Endodermal cell (in vitro differentiated cells): Measurements from ENCODE around the gene PDHX. TPM values are rescaled to one million over a fixed set of nuclear protein-coding genes. Genes with fewer than 3 reads are reported as not detected.

Source experiments
- DNase-seq: peaks from one replicate; pipeline ENCODE4 v3.0.0-alpha.2; 2017
- H3K27ac ChIP-seq: 2 replicates; pipeline ENCODE4 v1.5.1; 2013; ENCODE audit warnings: mild to moderate bottlenecking, low read depth, low read length, moderate library complexity
- H3K27me3 ChIP-seq: 2 replicates; pipeline ENCODE4 v1.6.1; 2013; ENCODE audit warnings: mild to moderate bottlenecking, low read length, moderate library complexity; ENCODE audit not compliant: insufficient read depth, control insufficient read depth, poor library complexity, severe bottlenecking
- H3K36me3 ChIP-seq: 2 replicates; pipeline ENCODE4 v1.7.0; 2013; ENCODE audit warnings: mild to moderate bottlenecking, low read length, moderate library complexity; ENCODE audit not compliant: control insufficient read depth, insufficient read depth
- H3K4me1 ChIP-seq: one replicate; pipeline ENCODE4 v1.7.0; 2013; ENCODE audit warnings: low read length; ENCODE audit not compliant: control insufficient read depth, insufficient read depth
- H3K4me3 ChIP-seq: 2 replicates; pipeline ENCODE4 v1.5.1; 2013; ENCODE audit warnings: mild to moderate bottlenecking, low read length, moderate library complexity
- H3K9ac ChIP-seq: 2 replicates; pipeline ENCODE4 v1.6.1; 2013; ENCODE audit warnings: mild to moderate bottlenecking, low read length, moderate library complexity; ENCODE audit not compliant: poor library complexity, severe bottlenecking; ENCODE audit errors: extremely low read depth
- H3K9me3 ChIP-seq: 2 replicates; pipeline ENCODE4 v1.6.1; 2013; ENCODE audit warnings: mild to moderate bottlenecking, low read length, moderate library complexity; ENCODE audit not compliant: control insufficient read depth
- H3K27ac Mint-ChIP-seq: 2 replicates; pipeline ENCODE4 v1.8.0; 2020; ENCODE audit warnings: mixed read lengths
- H3K27me3 Mint-ChIP-seq: 2 replicates; pipeline ENCODE4 v1.8.0; 2021; ENCODE audit warnings: mild to moderate bottlenecking, mixed read lengths; ENCODE audit not compliant: insufficient read depth
- H3K36me3 Mint-ChIP-seq: 2 replicates; pipeline ENCODE4 v1.8.0; 2020; ENCODE audit warnings: low read depth, mixed read lengths
- H3K4me1 Mint-ChIP-seq: 2 replicates; pipeline ENCODE4 v1.8.0; 2020; ENCODE audit warnings: mixed read lengths
- H3K4me3 Mint-ChIP-seq: 2 replicates; pipeline ENCODE4 v1.8.0; 2020; ENCODE audit warnings: mild to moderate bottlenecking, moderate library complexity, mixed read lengths
- H3K9me3 Mint-ChIP-seq: 2 replicates; pipeline ENCODE4 v1.8.0; 2020; ENCODE audit warnings: mild to moderate bottlenecking, mixed read lengths
- CTCF ChIP-seq: fragments of 200-600 bp; sonication (generic); conservative IDR thresholded peaks from 2 replicates; pipeline ENCODE4 v1.5.0; 2021; ENCODE audit warnings: antibody characterized with exemption, mild to moderate bottlenecking
- WGBS, 2 experiments: methylation state at CpG; one replicate each; pipeline versions ENCODE4 v1.1.5 to v1.1.7; 2013; ENCODE audit warnings: missing lambda C conversion rate in 2 of 2, mixed read lengths in 1 of 2; ENCODE audit not compliant: insufficient coverage in 1 of 2, insufficient read length in 1 of 2; 5-methylcytosine and 5-hydroxymethylcytosine counted together
- total RNA-seq, 2 donors: library from RNA; stranded (reverse); fragmentation: NEBNext Ultra II Directional in 1 of 2; extraction: Animal tissue kit (Norgen Biotek cat#: 25700) in 1 of 2; gene quantifications; 2 replicates in 1 of 2; 3 replicates in 1 of 2; pipeline ENCODE4 v1.2.1, GENCODE V29; 2021

Gene PDHX
- total RNA-seq, 2 donors from 2014 or later = 42.0 to 48.6 TPM

- Mint-ChIP-seq H3K27ac (no peak overlapping the region), H3K4me1 (peaks cover 44% of the 10 kb centered on the region), H3K27me3 (no peaks in the 10 kb centered on the region), H3K36me3 (no peaks in the 10 kb centered on the region), H3K9me3 (no peaks in the 10 kb centered on the region), H3K4me3 (no peak overlapping the region)
- no peak overlapping the region for H3K27ac ChIP-seq
- H3K27me3 ChIP-seq = no peaks in the 10 kb centered on the region
- no peak overlapping the region for H3K4me3 ChIP-seq
- H3K9ac ChIP-seq = no peak overlapping the region
- DNase-seq = no peak
- H3K36me3 ChIP-seq = no peaks in the 10 kb centered on the region
- TF ChIP-seq CTCF = no peak
- WGBS, 2 experiments = 90 to 100% methylated on average over 3 to 6 of the region's 6 CpGs
- H3K9me3 ChIP-seq = no peaks in the 10 kb centered on the region
- H3K4me1 ChIP-seq = peaks cover 5% of the 10 kb centered on the region
Observed at GRCh38 chr11:35015621-35016387, 99.4 kb downstream of the PDHX start.

DNA sequence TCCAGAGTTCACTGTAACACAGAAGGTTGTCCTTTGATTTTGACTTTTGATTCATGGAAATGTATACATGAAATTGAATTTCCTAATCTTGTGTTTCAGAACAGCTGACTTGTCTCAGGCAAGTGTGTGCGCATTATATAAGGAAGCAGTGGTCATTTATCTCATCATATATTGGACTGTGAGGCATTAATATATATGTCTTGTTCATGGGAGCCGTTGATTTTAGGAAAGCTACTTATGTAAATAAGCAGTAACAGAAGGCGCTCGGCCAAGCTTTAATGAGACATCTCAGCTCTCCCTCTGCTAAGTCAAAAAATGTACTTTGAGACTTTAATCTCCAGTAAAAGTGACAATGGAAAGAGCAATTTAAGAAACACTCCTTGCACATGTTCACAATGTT lies 100.5 kb downstream of the PDHX start:
- H3K4me3 Mint-ChIP-seq = no peak overlapping the region
- H3K27ac Mint-ChIP-seq = no peak overlapping the region
- Histone ChIP-seq H3K36me3 (no peaks in the 10 kb centered on the region), H3K9ac (no peak overlapping the region), H3K9me3 (no peaks in the 10 kb centered on the region), H3K27ac (no peak overlapping the region), H3K4me3 (no peak overlapping the region), H3K4me1 (peaks cover 3% of the 10 kb centered on the region), H3K27me3 (no peaks in the 10 kb centered on the region)
- no peak for TF ChIP-seq CTCF
- DNase-seq = no peak
- H3K36me3 Mint-ChIP-seq = no peaks in the 10 kb centered on the region
- H3K9me3 Mint-ChIP-seq = no peaks in the 10 kb centered on the region
- 93 to 96% methylated on average over 2 to 4 of the region's 4 CpGs for WGBS, 2 experiments
- peaks cover 36% of the 10 kb centered on the region for H3K4me1 Mint-ChIP-seq
- no peaks in the 10 kb centered on the region for H3K27me3 Mint-ChIP-seq

DNA sequence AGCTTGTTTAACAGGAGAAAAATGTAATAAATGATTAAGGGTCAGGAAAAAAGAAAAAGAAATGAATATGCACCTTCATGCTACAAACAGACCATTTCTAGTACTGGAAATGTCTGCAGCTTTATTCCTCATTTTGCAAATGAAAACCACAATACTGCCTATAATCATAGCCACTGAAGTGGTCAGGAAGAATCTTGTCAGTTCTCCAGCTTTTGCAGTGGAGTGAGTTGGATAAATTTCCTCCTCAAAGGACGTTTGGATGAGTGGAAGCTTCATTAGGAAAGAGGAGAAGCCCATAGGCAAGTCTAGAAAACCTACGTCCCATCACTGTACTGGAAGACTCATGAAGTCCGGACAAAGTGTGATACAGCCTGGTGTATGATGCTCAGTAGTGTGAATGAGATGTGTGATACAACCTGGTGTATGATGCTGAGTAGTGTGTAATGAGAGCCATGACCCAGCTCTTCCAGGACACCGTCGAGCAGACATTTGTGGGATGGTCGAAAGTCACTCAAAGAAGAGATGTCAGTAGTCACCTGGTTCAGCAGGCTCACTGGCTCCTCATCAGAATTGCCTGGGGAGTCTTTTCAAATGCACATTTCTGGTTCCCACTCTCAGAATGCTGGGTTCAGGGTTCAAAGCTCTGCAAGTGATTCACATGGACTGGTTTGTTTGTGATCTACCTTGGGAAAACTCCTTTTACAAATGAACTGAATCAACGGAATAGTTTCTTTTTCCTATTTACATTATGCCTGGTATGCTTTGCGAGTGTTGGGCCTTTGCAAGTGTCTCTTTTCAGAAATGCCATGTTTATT lies 101.3 kb downstream of the PDHX start:
- Histone ChIP-seq H3K36me3 (no peaks in the 10 kb centered on the region), H3K9me3 (no peaks in the 10 kb centered on the region), H3K27me3 (no peaks in the 10 kb centered on the region), H3K27ac (no peak overlapping the region), H3K4me3 (no peak overlapping the region), H3K9ac (no peak overlapping the region), H3K4me1 (no peaks in the 10 kb centered on the region)
- H3K4me1 Mint-ChIP-seq = peaks cover 30% of the 10 kb centered on the region
- no peak for TF ChIP-seq CTCF
- 77 to 87% methylated on average over 6 to 8 of the region's 8 CpGs for WGBS, 2 experiments
- peak; percentile 65 for DNase-seq
- H3K9me3 Mint-ChIP-seq = no peaks in the 10 kb centered on the region
- no peaks in the 10 kb centered on the region for H3K36me3 Mint-ChIP-seq
- H3K27ac Mint-ChIP-seq = no peak overlapping the region
- no peak overlapping the region for H3K4me3 Mint-ChIP-seq
- H3K27me3 Mint-ChIP-seq = no peaks in the 10 kb centered on the region
